Prostate gland (tissue), 2 donors: ENCODE measurements around the gene NUTM2A. TPM values are rescaled to one million over a fixed set of nuclear protein-coding genes. Genes with fewer than 3 reads are reported as not detected.
"Not testable (repeated sequence)": the region's sequence is repeated elsewhere in the genome, so short reads cannot be mapped to it uniquely, and the experiment has no call there.

Experiments
- DNase-seq: peaks from one replicate; pipeline ENCODE4 v3.0.0-alpha.2; 2019; ENCODE audit warnings: low spot score
- H3K27ac ChIP-seq, 2 donors: fragments of 200-600 bp; sonication (generic); 2 replicates each; pipeline ENCODE4 v1.5.1; 2017 to 2019
- H3K27me3 ChIP-seq: fragments of 200-600 bp; sonication (generic); replicated peaks from 2 replicates; pipeline ENCODE4 v1.5.1; 2019; ENCODE audit not compliant: insufficient read depth
- H3K36me3 ChIP-seq, 2 donors: fragments of 200-600 bp; sonication (generic); 1 replicate in 1 of 2; 2 replicates in 1 of 2; pipeline versions ENCODE4 v1.5.1 to v1.8.1; 2017 to 2019
- H3K4me1 ChIP-seq: fragments of 200-600 bp; sonication (generic); replicated peaks from 2 replicates; pipeline ENCODE4 v1.5.1; 2019
- H3K4me3 ChIP-seq, 2 donors: fragments of 200-600 bp; sonication (generic); 2 replicates each; pipeline ENCODE4 v1.5.1; 2017 to 2019
- H3K9me3 ChIP-seq: fragments of 200-600 bp; sonication (generic); 2 replicates; pipeline ENCODE4 v1.5.1; 2017
- WGBS: methylation state at CpG from one replicate; pipeline ENCODE4 v1.1.5; 2018; 5-methylcytosine and 5-hydroxymethylcytosine counted together
- intact Hi-C: fragments of 100-400 bp; cut with DNase I; formaldehyde crosslinking; loops from one replicate; pipeline ENCODE4 v1.14.2; 2022
- total RNA-seq, 2 donors: library from RNA; depleted of rRNA; stranded (reverse); fragments of >200 nt; gene quantifications; one replicate each; pipeline ENCODE4 v1.1.0, GENCODE V29; 2016

The NUTM2A gene
- total RNA-seq, 2 donors from 2014 or later: 3.6 to 9.5 TPM

GRCh38 chr10:87213806-87214205 lies 11.4 kb upstream of the NUTM2A start:
- H3K9me3 ChIP-seq, H3K4me3 ChIP-seq, H3K27ac ChIP-seq, H3K36me3 ChIP-seq, intact Hi-C loops, H3K4me1 ChIP-seq, DNase-seq, H3K27me3 ChIP-seq: not testable (repeated sequence)
- 84% methylated on average over 16 of the region's 21 CpGs for WGBS

GRCh38 chr10:87216120-87216519 lies 9.1 kb upstream of the NUTM2A start:
- H3K36me3 ChIP-seq, DNase-seq, intact Hi-C loops, H3K27me3 ChIP-seq, H3K27ac ChIP-seq, H3K4me3 ChIP-seq, H3K9me3 ChIP-seq, H3K4me1 ChIP-seq: not testable (repeated sequence)
- 76% methylated on average over 11 of the region's 11 CpGs for WGBS

GRCh38 chr10:87219370-87219769 lies 5.9 kb upstream of the NUTM2A start:
- not testable (repeated sequence) for H3K27ac ChIP-seq

GRCh38 chr10:87222789-87223188 lies 2.5 kb upstream of the NUTM2A start:
- H3K4me3 ChIP-seq, DNase-seq, H3K4me1 ChIP-seq, H3K36me3 ChIP-seq, H3K9me3 ChIP-seq, H3K27me3 ChIP-seq, intact Hi-C loops, H3K27ac ChIP-seq: not testable (repeated sequence)
- WGBS: 89% methylated on average over 19 of the region's 30 CpGs

More at GRCh38 chr10:87219370-87219769, 5.9 kb upstream of the NUTM2A start:
- intact Hi-C loops, H3K4me1 ChIP-seq, H3K9me3 ChIP-seq, H3K4me3 ChIP-seq, H3K36me3 ChIP-seq, DNase-seq, H3K27me3 ChIP-seq: not testable (repeated sequence)
- no CpG with 5 or more reads among the region's 5 CpGs for WGBS

- H3K4me3 ChIP-seq, H3K27me3 ChIP-seq, H3K4me1 ChIP-seq, H3K27ac ChIP-seq, H3K9me3 ChIP-seq, DNase-seq, H3K36me3 ChIP-seq, intact Hi-C loops: not testable (repeated sequence)
- no CpG with 5 or more reads among the region's 20 CpGs for WGBS
Observed at GRCh38 chr10:87228247-87228646, 3.0 kb downstream of the NUTM2A start.

- intact Hi-C loops, H3K27me3 ChIP-seq, H3K9me3 ChIP-seq, H3K27ac ChIP-seq, H3K36me3 ChIP-seq, DNase-seq, H3K4me3 ChIP-seq, H3K4me1 ChIP-seq: not testable (repeated sequence)
- 83% methylated on average over 9 of the region's 9 CpGs for WGBS
Observed at GRCh38 chr10:87229211-87229610, 4.0 kb downstream of the NUTM2A start.

GRCh38 chr10:87234854-87235253 lies 9.6 kb downstream of the NUTM2A start:
- 83% methylated on average over 2 of the region's 7 CpGs for WGBS
- H3K4me3 ChIP-seq, H3K27ac ChIP-seq, H3K27me3 ChIP-seq, H3K4me1 ChIP-seq, H3K36me3 ChIP-seq, intact Hi-C loops, DNase-seq, H3K9me3 ChIP-seq: not testable (repeated sequence)

GRCh38 chr10:87237244-87237643 lies 12.0 kb downstream of the NUTM2A start:
- H3K36me3 ChIP-seq, H3K4me1 ChIP-seq, intact Hi-C loops, H3K27me3 ChIP-seq, H3K9me3 ChIP-seq, H3K27ac ChIP-seq, H3K4me3 ChIP-seq, DNase-seq: not testable (repeated sequence)
- 100% methylated on average over 3 of the region's 5 CpGs for WGBS

- WGBS: 60% methylated on average over 3 of the region's 6 CpGs
- intact Hi-C loops, H3K36me3 ChIP-seq, DNase-seq, H3K27ac ChIP-seq, H3K4me1 ChIP-seq, H3K27me3 ChIP-seq, H3K9me3 ChIP-seq, H3K4me3 ChIP-seq: not testable (repeated sequence)
Observed at GRCh38 chr10:87239346-87239808, 14.1 kb downstream of the NUTM2A start.

- H3K9me3 ChIP-seq, H3K36me3 ChIP-seq, H3K4me1 ChIP-seq, H3K4me3 ChIP-seq, H3K27ac ChIP-seq, H3K27me3 ChIP-seq, DNase-seq, intact Hi-C loops: not testable (repeated sequence)
- 89% methylated on average over 3 of the region's 3 CpGs for WGBS
Observed at GRCh38 chr10:87242192-87242591, 16.9 kb downstream of the NUTM2A start.

- DNase-seq, intact Hi-C loops: not testable (repeated sequence)
- 59% methylated on average over 3 of the region's 3 CpGs for WGBS
Observed at GRCh38 chr10:87247335-87247734, 22.1 kb downstream of the NUTM2A start.

GRCh38 chr10:87248818-87249353 lies 23.6 kb downstream of the NUTM2A start:
- H3K4me1 ChIP-seq, intact Hi-C loops, H3K4me3 ChIP-seq, H3K27me3 ChIP-seq, DNase-seq, H3K36me3 ChIP-seq, H3K9me3 ChIP-seq, H3K27ac ChIP-seq: not testable (repeated sequence)
- 55% methylated on average over 1 of the region's 1 CpG for WGBS

More at GRCh38 chr10:87247335-87247734, 22.1 kb downstream of the NUTM2A start:
- not testable (repeated sequence) for H3K27ac ChIP-seq, H3K9me3 ChIP-seq, H3K27me3 ChIP-seq, H3K4me3 ChIP-seq, H3K4me1 ChIP-seq, H3K36me3 ChIP-seq

GRCh38 chr10:87280749-87281392 lies 55.6 kb downstream of the NUTM2A start:
- H3K4me3 ChIP-seq, DNase-seq, H3K27me3 ChIP-seq, intact Hi-C loops, H3K4me1 ChIP-seq, H3K27ac ChIP-seq, H3K36me3 ChIP-seq, H3K9me3 ChIP-seq: not testable (repeated sequence)
- no CpG with 5 or more reads among the region's 1 CpG for WGBS
